OCI-LY1 (cell line): ENCODE data around the gene ATP5F1C.

Experiments
- EZH2 ChIP-seq: fragments of 200-600 bp; sonication (generic), shearing (Covaris generic); IDR thresholded peaks from 2 replicates; pipeline ENCODE4 v1.8.0; 2017; ENCODE audit warnings: borderline replicate concordance, mixed run types, mild to moderate bottlenecking, antibody characterized with exemption, low read length, moderate library complexity, mixed read lengths
- TF ChIP-seq, protein P1 (sequence below): fragments of 200-600 bp; sonication (generic), shearing (Covaris generic); IDR thresholded peaks from 2 replicates; pipeline ENCODE4 v1.5.1; 2017; ENCODE audit warnings: mild to moderate bottlenecking, antibody characterized with exemption, low read length, moderate library complexity, mixed read lengths

DNA sequence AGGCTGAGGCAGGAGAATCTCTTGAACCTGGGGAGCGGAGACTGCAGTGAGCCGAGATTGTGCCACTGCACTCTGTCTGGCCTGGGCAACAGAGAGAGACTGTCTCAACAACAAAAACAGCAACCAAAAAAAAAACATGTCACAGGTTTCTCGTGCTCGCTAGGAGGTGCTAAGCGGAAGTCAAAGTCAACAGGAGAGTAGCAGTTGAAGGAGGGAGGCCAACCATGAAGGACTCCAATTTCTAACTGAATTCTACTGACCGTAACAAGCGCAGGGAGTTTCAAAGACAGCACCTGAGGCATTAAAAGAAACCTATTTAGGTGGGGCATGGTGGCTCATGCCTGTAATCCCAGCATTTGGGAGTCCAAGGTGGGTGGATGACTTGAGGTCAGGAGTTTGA, 19.6 kb upstream of the ATP5F1C start:
- TF ChIP-seq, protein P1, sequence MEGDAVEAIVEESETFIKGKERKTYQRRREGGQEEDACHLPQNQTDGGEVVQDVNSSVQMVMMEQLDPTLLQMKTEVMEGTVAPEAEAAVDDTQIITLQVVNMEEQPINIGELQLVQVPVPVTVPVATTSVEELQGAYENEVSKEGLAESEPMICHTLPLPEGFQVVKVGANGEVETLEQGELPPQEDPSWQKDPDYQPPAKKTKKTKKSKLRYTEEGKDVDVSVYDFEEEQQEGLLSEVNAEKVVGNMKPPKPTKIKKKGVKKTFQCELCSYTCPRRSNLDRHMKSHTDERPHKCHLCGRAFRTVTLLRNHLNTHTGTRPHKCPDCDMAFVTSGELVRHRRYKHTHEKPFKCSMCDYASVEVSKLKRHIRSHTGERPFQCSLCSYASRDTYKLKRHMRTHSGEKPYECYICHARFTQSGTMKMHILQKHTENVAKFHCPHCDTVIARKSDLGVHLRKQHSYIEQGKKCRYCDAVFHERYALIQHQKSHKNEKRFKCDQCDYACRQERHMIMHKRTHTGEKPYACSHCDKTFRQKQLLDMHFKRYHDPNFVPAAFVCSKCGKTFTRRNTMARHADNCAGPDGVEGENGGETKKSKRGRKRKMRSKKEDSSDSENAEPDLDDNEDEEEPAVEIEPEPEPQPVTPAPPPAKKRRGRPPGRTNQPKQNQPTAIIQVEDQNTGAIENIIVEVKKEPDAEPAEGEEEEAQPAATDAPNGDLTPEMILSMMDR, result no peak
- no peak for TF ChIP-seq EZH2
